Muscle of leg (tissue), 11 donors: ENCODE results near the gene MAPK9. TPM values are rescaled to one million over a fixed set of nuclear protein-coding genes. Genes with fewer than 3 reads are reported as not detected.

Source experiments
- DNase-seq: peaks from one replicate; pipeline ENCODE4 v3.0.0; 2013
- H3K27ac ChIP-seq: one replicate; pipeline ENCODE4 v1.5.1; 2013; ENCODE audit warnings: mild to moderate bottlenecking, low read length, control low read depth
- H3K27me3 ChIP-seq: one replicate; pipeline ENCODE4 v1.6.1; 2013; ENCODE audit warnings: low read length; ENCODE audit not compliant: control insufficient read depth, insufficient read depth
- H3K36me3 ChIP-seq: one replicate; pipeline ENCODE4 v1.6.1; 2013; ENCODE audit warnings: low read length; ENCODE audit not compliant: control insufficient read depth, insufficient read depth
- H3K4me1 ChIP-seq: one replicate; pipeline ENCODE4 v1.6.1; 2013; ENCODE audit warnings: low read length; ENCODE audit not compliant: control insufficient read depth, insufficient read depth
- H3K4me3 ChIP-seq: one replicate; pipeline ENCODE4 v1.5.1; 2013; ENCODE audit warnings: low read length, control low read depth
- H3K9me3 ChIP-seq: replicated peaks from 2 replicates; pipeline ENCODE4 v1.6.1; 2013; ENCODE audit warnings: low read depth, low read length; ENCODE audit not compliant: control insufficient read depth
- WGBS: methylation state at CpG from one replicate; pipeline ENCODE4 v1.1.5; 2013; ENCODE audit warnings: missing lambda C conversion rate; ENCODE audit not compliant: insufficient coverage; 5-methylcytosine and 5-hydroxymethylcytosine counted together
- polyA plus RNA-seq, 8 donors: library from polyadenylated mRNA; unstranded; fragments of 120-200 nt; gene quantifications; one replicate each; pipeline versions ENCODE4 v1.2.1 to v1.2.3, GENCODE V29; 2013; ENCODE audit warnings: inconsistent platforms in 1 of 8, low replicate concordance in 1 of 8; ENCODE audit not compliant: insufficient read length in 8 of 8, insufficient read depth in 1 of 8
- total RNA-seq: library from RNA; stranded (reverse); fragments of 120-200 nt; gene quantifications from one replicate; pipeline ENCODE4 v1.2.4, GENCODE V29; 2013

MAPK9 gene
- total and polyA plus RNA-seq, 9 donors = 21.1 to 32.1 (median 29.4) TPM

- DNase-seq = no peak
- Histone ChIP-seq H3K27ac (no peak overlapping the region), H3K4me3 (no peak overlapping the region), H3K9me3 (peaks cover 2% of the 10 kb centered on the region), H3K36me3 (no peaks in the 10 kb centered on the region), H3K4me1 (no peaks in the 10 kb centered on the region), H3K27me3 (no peaks in the 10 kb centered on the region)
- WGBS = 66% methylated on average over 14 of the region's 14 CpGs
Measured at GRCh38 chr5:180197016-180197702, 94.7 kb downstream of the MAPK9 start.

- H3K4me3 ChIP-seq = no peak overlapping the region
- DNase-seq = no peak
- H3K36me3 ChIP-seq = no peaks in the 10 kb centered on the region
- WGBS = 78% methylated on average over 29 of the region's 34 CpGs
- no peak overlapping the region for H3K27ac ChIP-seq
- no peaks in the 10 kb centered on the region for H3K4me1 ChIP-seq
- peaks cover 2% of the 10 kb centered on the region for H3K9me3 ChIP-seq
- no peaks in the 10 kb centered on the region for H3K27me3 ChIP-seq
Measured at GRCh38 chr5:180194410-180195345, 97.2 kb downstream of the MAPK9 start.

GRCh38 chr5:180193749-180194375, 98.0 kb downstream of the MAPK9 start:
- WGBS = 87% methylated on average over 18 of the region's 24 CpGs
- DNase-seq = no peak
- Histone ChIP-seq H3K27ac (no peak overlapping the region), H3K4me3 (no peak overlapping the region), H3K36me3 (no peaks in the 10 kb centered on the region), H3K4me1 (no peaks in the 10 kb centered on the region), H3K9me3 (peaks cover 2% of the 10 kb centered on the region), H3K27me3 (no peaks in the 10 kb centered on the region)

GRCh38 chr5:180191716-180192115, 100.2 kb downstream of the MAPK9 start:
- Histone ChIP-seq H3K27me3 (no peaks in the 10 kb centered on the region), H3K4me1 (no peaks in the 10 kb centered on the region), H3K9me3 (no peaks in the 10 kb centered on the region), H3K36me3 (no peaks in the 10 kb centered on the region), H3K4me3 (no peak overlapping the region), H3K27ac (no peak overlapping the region)
- WGBS = 55% methylated on average over 6 of the region's 6 CpGs
- no peak for DNase-seq

- WGBS = no CpG with 5 or more reads among the region's 2 CpGs
- no peaks in the 10 kb centered on the region for H3K4me1 ChIP-seq
- H3K9me3 ChIP-seq = no peaks in the 10 kb centered on the region
- H3K27ac ChIP-seq = no peak overlapping the region
- H3K27me3 ChIP-seq = no peaks in the 10 kb centered on the region
- H3K36me3 ChIP-seq = no peaks in the 10 kb centered on the region
- DNase-seq = no peak
- H3K4me3 ChIP-seq = no peak overlapping the region
Measured at GRCh38 chr5:180187767-180188166, 104.1 kb downstream of the MAPK9 start.

Other genes with a start within 250 kb of the MAPK9 start
- gene RNF130, start 220.3 kb downstream of the MAPK9 start, total RNA-seq = 37.0 TPM
- gene RNF130, start 220.3 kb downstream of the MAPK9 start, polyA plus RNA-seq = 10 to 100 TPM; 34.4 to 45.3 (median 37.3) TPM
- gene RASGEF1C, start 82.9 kb downstream of the MAPK9 start, total RNA-seq = 2.4 TPM
- 1 to 10 TPM; 2.3 to 5.3 (median 3.5) TPM for gene RASGEF1C, start 82.9 kb downstream of the MAPK9 start, polyA plus RNA-seq
- 11.3 TPM for gene GFPT2, start 61.3 kb upstream of the MAPK9 start, total RNA-seq
- gene GFPT2, start 61.3 kb upstream of the MAPK9 start, polyA plus RNA-seq = 10 to 100 TPM in 4 of 8 donors, 1 to 10 TPM in 4; 7.0 to 12.2 (median 9.6) TPM
- 11.7 TPM for gene CNOT6, start 202.3 kb upstream of the MAPK9 start, total RNA-seq
- 10 to 100 TPM; 16.1 to 29.7 (median 23.7) TPM for gene CNOT6, start 202.3 kb upstream of the MAPK9 start, polyA plus RNA-seq